HEK293 (cell line): ENCODE results near the gene DAND5.
A peak's percentile ranks its signal among the peaks of the same experiment; 100 is the strongest.

Source experiments
- AEBP2 ChIP-seq: fragments of 450-650 bp; formaldehyde crosslinking; IDR thresholded peaks from 2 replicates; pipeline ENCODE4 v1.5.1; 2016; ENCODE audit warnings: missing biosample characterization, missing genetic modification characterization, borderline replicate concordance
- CTCF ChIP-seq: fragments of 450-650 bp; formaldehyde crosslinking; IDR thresholded peaks from 2 replicates; pipeline ENCODE4 v1.5.1; 2016; ENCODE audit warnings: missing biosample characterization, missing genetic modification characterization
- FEZF1 ChIP-seq: fragments of 450-650 bp; formaldehyde crosslinking; IDR thresholded peaks from 2 replicates; pipeline ENCODE4 v1.5.1; 2016; ENCODE audit warnings: missing biosample characterization, missing genetic modification characterization
- KLF10 ChIP-seq: fragments of 450-650 bp; IDR thresholded peaks from 2 replicates; pipeline ENCODE4 v1.5.1; 2018; ENCODE audit warnings: missing biosample characterization, mild to moderate bottlenecking, missing genetic modification characterization
- OVOL3 ChIP-seq: fragments of 450-650 bp; formaldehyde crosslinking; IDR thresholded peaks from 2 replicates; pipeline ENCODE4 v1.5.1; 2016; ENCODE audit warnings: missing biosample characterization, missing genetic modification characterization
- SP7 ChIP-seq: fragments of 450-650 bp; formaldehyde crosslinking; IDR thresholded peaks from 2 replicates; pipeline ENCODE4 v1.5.1; 2016; ENCODE audit warnings: missing biosample characterization, missing genetic modification characterization
- TRIM28 ChIP-seq: IDR thresholded peaks from 2 replicates; pipeline ENCODE4 v1.6.1; 2011; ENCODE audit warnings: low read length, control low read depth, borderline replicate concordance
- YY2 ChIP-seq: fragments of 450-650 bp; formaldehyde crosslinking; IDR thresholded peaks from 2 replicates; pipeline ENCODE4 v1.5.1; 2016; ENCODE audit warnings: missing biosample characterization, missing genetic modification characterization
- ZBTB26 ChIP-seq: fragments of 450-650 bp; formaldehyde crosslinking; optimal IDR thresholded peaks from 2 replicates; pipeline ENCODE3; 2016; ENCODE audit warnings: missing biosample characterization, mild to moderate bottlenecking, missing genetic modification characterization
- ZNF10 ChIP-seq: fragments of 450-650 bp; formaldehyde crosslinking; IDR thresholded peaks from 2 replicates; pipeline ENCODE4 v1.5.1; 2017; ENCODE audit warnings: missing biosample characterization, missing genetic modification characterization
- ZNF221 ChIP-seq: fragments of 450-650 bp; formaldehyde crosslinking; IDR thresholded peaks from 2 replicates; pipeline ENCODE4 v1.5.1; 2017; ENCODE audit warnings: missing biosample characterization, missing genetic modification characterization, borderline replicate concordance
- ZNF23 ChIP-seq: fragments of 450-650 bp; formaldehyde crosslinking; IDR thresholded peaks from 2 replicates; pipeline ENCODE4 v1.5.1; 2016; ENCODE audit warnings: missing biosample characterization, missing genetic modification characterization, borderline replicate concordance
- ZNF274 ChIP-seq, 2 experiments: fragments of 200-500 bp in 1 of 2; fragments of 450-650 bp in 1 of 2; sonication (Bioruptor generic) in 1 of 2; formaldehyde crosslinking in 1 of 2; IDR thresholded peaks; 2 replicates each; pipeline versions ENCODE4 v1.5.1 to v1.6.1; 2014 to 2016; ENCODE audit warnings: borderline replicate concordance in 1 of 2, inconsistent platforms in 1 of 2, low read length in 1 of 2, missing biosample characterization in 1 of 2, missing genetic modification characterization in 1 of 2
- ZNF292 ChIP-seq: fragments of 450-650 bp; formaldehyde crosslinking; IDR thresholded peaks from 2 replicates; pipeline ENCODE4 v1.5.1; 2016; ENCODE audit warnings: low read depth, missing biosample characterization, missing genetic modification characterization, borderline replicate concordance
- ZNF302 ChIP-seq: fragments of 450-650 bp; formaldehyde crosslinking; IDR thresholded peaks from 2 replicates; pipeline ENCODE4 v1.5.1; 2016; ENCODE audit warnings: missing biosample characterization, missing genetic modification characterization, low read depth
- ZNF350 ChIP-seq: fragments of 450-650 bp; formaldehyde crosslinking; IDR thresholded peaks from 2 replicates; pipeline ENCODE4 v1.5.0; 2017; ENCODE audit warnings: missing biosample characterization, mild to moderate bottlenecking, missing genetic modification characterization
- ZNF423 ChIP-seq: fragments of 450-650 bp; formaldehyde crosslinking; IDR thresholded peaks from 2 replicates; pipeline ENCODE4 v1.5.1; 2016; ENCODE audit warnings: missing biosample characterization, missing genetic modification characterization
- ZNF433 ChIP-seq: fragments of 450-650 bp; formaldehyde crosslinking; IDR thresholded peaks from 2 replicates; pipeline ENCODE4 v1.5.1; 2016; ENCODE audit warnings: missing biosample characterization, missing genetic modification characterization, low read depth
- ZNF488 ChIP-seq: fragments of 450-650 bp; formaldehyde crosslinking; IDR thresholded peaks from 2 replicates; pipeline ENCODE4 v1.5.1; 2016; ENCODE audit warnings: missing biosample characterization, missing genetic modification characterization
- ZNF501 ChIP-seq: fragments of 450-650 bp; formaldehyde crosslinking; IDR thresholded peaks from 2 replicates; pipeline ENCODE4 v1.5.1; 2016; ENCODE audit warnings: missing biosample characterization, missing genetic modification characterization
- ZNF513 ChIP-seq: fragments of 450-650 bp; IDR thresholded peaks from 2 replicates; pipeline ENCODE4 v1.5.1; 2018; ENCODE audit warnings: missing biosample characterization, missing genetic modification characterization
- ZNF529 ChIP-seq: fragments of 450-650 bp; formaldehyde crosslinking; IDR thresholded peaks from 2 replicates; pipeline ENCODE4 v1.5.1; 2017; ENCODE audit warnings: missing genetic modification characterization, missing biosample characterization; ENCODE audit not compliant: insufficient replicate concordance
- ZNF548 ChIP-seq: fragments of 450-650 bp; formaldehyde crosslinking; IDR thresholded peaks from 2 replicates; pipeline ENCODE4 v1.5.1; 2016; ENCODE audit warnings: missing biosample characterization, missing genetic modification characterization
- ZNF549 ChIP-seq: fragments of 450-650 bp; IDR thresholded peaks from 2 replicates; pipeline ENCODE4 v1.5.1; 2018; ENCODE audit warnings: missing biosample characterization, missing genetic modification characterization, mild to moderate bottlenecking, inconsistent platforms, moderate library complexity
- ZNF585B ChIP-seq: fragments of 450-650 bp; formaldehyde crosslinking; IDR thresholded peaks from 2 replicates; pipeline ENCODE4 v1.5.1; 2016; ENCODE audit warnings: missing biosample characterization, missing genetic modification characterization
- ZNF645 ChIP-seq: fragments of 450-650 bp; formaldehyde crosslinking; IDR thresholded peaks from 2 replicates; pipeline ENCODE4; 2016; ENCODE audit warnings: missing biosample characterization, missing genetic modification characterization
- ZNF654 ChIP-seq: fragments of 450-650 bp; formaldehyde crosslinking; IDR thresholded peaks from 2 replicates; pipeline ENCODE4 v1.5.1; 2016; ENCODE audit warnings: low read depth, missing biosample characterization, missing genetic modification characterization
- ZNF777 ChIP-seq: fragments of 450-650 bp; formaldehyde crosslinking; IDR thresholded peaks from 2 replicates; pipeline ENCODE4 v1.5.1; 2017; ENCODE audit warnings: missing biosample characterization, missing genetic modification characterization, borderline replicate concordance
- ZNF792 ChIP-seq: fragments of 450-650 bp; formaldehyde crosslinking; IDR thresholded peaks from 2 replicates; pipeline ENCODE4 v1.5.1; 2016; ENCODE audit warnings: missing biosample characterization, missing genetic modification characterization
- ZXDB ChIP-seq: fragments of 450-650 bp; formaldehyde crosslinking; IDR thresholded peaks from 2 replicates; pipeline ENCODE4 v1.5.1; 2016; ENCODE audit warnings: missing biosample characterization, missing genetic modification characterization

Gene DAND5

GRCh38 chr19:12994701-12995595, 25.6 kb downstream of the DAND5 start, which contains the start of gene NFIX (continued):
- TF ChIP-seq ZNF221 (tag by site-specific recombination) = no peak
- no peak for TF ChIP-seq ZNF645
- no peak for TF ChIP-seq ZNF10 (tag by site-specific recombination)
- no peak for TF ChIP-seq ZNF549 (tag by site-specific recombination)
- no peak for TF ChIP-seq ZNF423 (tag by site-specific recombination)
- TF ChIP-seq ZNF350 (tag by site-specific recombination) = no peak
- no peak for TF ChIP-seq ZNF292
- no peak for TF ChIP-seq ZNF433 (tag by site-specific recombination)
- TF ChIP-seq KLF10 = no peak
- TF ChIP-seq ZNF777 (tag by site-specific recombination) = peak; percentile 99
- no peak for TF ChIP-seq ZNF529
- no peak for TF ChIP-seq AEBP2
- no peak for TF ChIP-seq OVOL3 (tag by site-specific recombination)
- TF ChIP-seq YY2 (tag by site-specific recombination) = peak; percentile 53; the same call in 1 of the 2 replicates
- TF ChIP-seq ZNF23 (tag by site-specific recombination) = no peak
- no peak for TF ChIP-seq ZNF585B (tag by site-specific recombination)
- peak; percentile 94 for TF ChIP-seq ZBTB26 (tag by site-specific recombination)
- no peak for TF ChIP-seq ZNF654 (tag by site-specific recombination)
- no peak for TF ChIP-seq ZNF302 (tag by site-specific recombination)
- no peak for TF ChIP-seq ZNF274 (IDR thresholded peaks at IDR 0.05; ENCODE audit: low read length)
- no peak for TF ChIP-seq ZNF274 (tag by site-specific recombination; IDR thresholded peaks at IDR 0.05; ENCODE audit: borderline replicate concordance)
- TF ChIP-seq ZNF488 (tag by site-specific recombination) = no peak
- TF ChIP-seq ZNF548 (tag by site-specific recombination) = no peak
- TF ChIP-seq ZNF513 = no peak
- peak; percentile 12; the same call in 1 of the 2 replicates for TF ChIP-seq FEZF1 (tag by site-specific recombination)
- peak; percentile 79; the same call in 1 of the 2 replicates for TF ChIP-seq ZNF792
- TF ChIP-seq SP7 = peak; percentile 56
- no peak for TF ChIP-seq TRIM28
- TF ChIP-seq ZNF501 = 0 out of 2 replicates have a peak, but pooled peaks have one; percentile 44
- no peak for TF ChIP-seq ZXDB (tag by site-specific recombination)
- peak; percentile 44; the same call in 1 of the 2 replicates for TF ChIP-seq CTCF (tag by site-specific recombination)
